Activated CD4-positive, alpha-beta T cell treated with anti-CD3 and anti-CD28 coated beads, Interleukin-2, amount 10 ng/mL, durations not matched to agents 24 days and 14 days (primary cell): ENCODE data around the gene GJC3. TPM values are rescaled to one million over a fixed set of nuclear protein-coding genes. Genes with fewer than 3 reads are reported as not detected.
A peak's percentile ranks its signal among the peaks of the same experiment; 100 is the strongest.
"Not testable (repeated sequence)": the region's sequence is repeated elsewhere in the genome, so short reads cannot be mapped to it uniquely, and the experiment has no call there.

Experiments used
- DNase-seq: peaks from one replicate; pipeline ENCODE4 v3.0.0; 2022
- H3K27ac Mint-ChIP-seq: one replicate; pipeline ENCODE4 v1.8.0; 2022; ENCODE audit warnings: mild to moderate bottlenecking, mixed read lengths
- H3K27me3 Mint-ChIP-seq: one replicate; pipeline ENCODE4 v1.8.0; 2022; ENCODE audit warnings: mixed read lengths
- H3K36me3 Mint-ChIP-seq: one replicate; pipeline ENCODE4 v1.8.0; 2022; ENCODE audit warnings: low read depth, mild to moderate bottlenecking, mixed read lengths
- H3K4me1 Mint-ChIP-seq: one replicate; pipeline ENCODE4 v1.8.0; 2021; ENCODE audit warnings: mixed read lengths
- H3K4me3 Mint-ChIP-seq: one replicate; pipeline ENCODE4 v1.8.0; 2022; ENCODE audit warnings: mild to moderate bottlenecking, moderate library complexity, mixed read lengths
- H3K9me3 Mint-ChIP-seq: one replicate; pipeline ENCODE4 v1.8.0; 2021; ENCODE audit warnings: mixed read lengths
- intact Hi-C: fragments of 100-400 bp; cut with micrococcal nuclease; formaldehyde crosslinking; loops from one replicate; pipeline ENCODE4 v1.15.1; 2023
- total RNA-seq: library from RNA; stranded (reverse); gene quantifications from 2 replicates; pipeline ENCODE4 v1.2.3, GENCODE V29; 2022

Gene GJC3
- total RNA-seq, 1 donor from 2014 or later = not detected

DNA sequence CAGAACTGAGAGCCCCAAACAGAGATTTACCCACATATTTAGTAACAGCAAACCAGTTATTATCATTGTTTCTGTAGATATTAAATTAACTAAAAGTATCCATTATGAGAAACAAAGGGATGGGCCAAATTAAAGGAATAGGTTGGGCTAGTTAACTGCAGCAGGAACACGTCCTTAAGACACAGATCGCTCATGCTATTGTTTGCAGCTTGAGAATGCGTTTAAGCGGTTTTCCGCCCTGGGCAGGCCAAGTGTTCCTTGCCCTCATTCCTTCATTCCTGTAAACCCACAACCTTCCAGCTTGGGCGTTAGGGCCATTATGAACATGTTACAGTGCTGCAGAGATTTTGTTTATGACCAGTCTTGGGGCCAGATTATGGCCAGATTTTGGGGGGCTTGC is 21.4 kb upstream of the GJC3 start:
- intact Hi-C loops, H3K9me3 Mint-ChIP-seq, DNase-seq, H3K27ac Mint-ChIP-seq, H3K36me3 Mint-ChIP-seq, H3K4me3 Mint-ChIP-seq, H3K4me1 Mint-ChIP-seq: not testable (repeated sequence)
- peaks cover 13% of the 10 kb centered on the region for H3K27me3 Mint-ChIP-seq

- H3K36me3 Mint-ChIP-seq = no peaks in the 10 kb centered on the region
- H3K27ac Mint-ChIP-seq = no peak overlapping the region
- H3K4me3 Mint-ChIP-seq = no peak overlapping the region
- DNase-seq = no peak
- intact Hi-C loops = loop anchor here (1.0 kb wide), 1 partner anchor 20 kb away; the partner anchor contains the start of gene GJC3
- H3K9me3 Mint-ChIP-seq = no peaks in the 10 kb centered on the region
- H3K27me3 Mint-ChIP-seq = peaks cover 9% of the 10 kb centered on the region
- H3K4me1 Mint-ChIP-seq = no peaks in the 10 kb centered on the region
Measured at GRCh38 chr7:99949645-99950228, 20.3 kb upstream of the GJC3 start.

GRCh38 chr7:99947608-99948007 is 18.2 kb upstream of the GJC3 start:
- intact Hi-C loops = no loop called here
- Mint-ChIP-seq H3K4me1 (peaks cover 4% of the 10 kb centered on the region), H3K9me3 (no peaks in the 10 kb centered on the region), H3K4me3 (no peak overlapping the region), H3K27me3 (peaks cover 14% of the 10 kb centered on the region), H3K36me3 (no peaks in the 10 kb centered on the region), H3K27ac (no peak overlapping the region)
- no peak for DNase-seq

DNA sequence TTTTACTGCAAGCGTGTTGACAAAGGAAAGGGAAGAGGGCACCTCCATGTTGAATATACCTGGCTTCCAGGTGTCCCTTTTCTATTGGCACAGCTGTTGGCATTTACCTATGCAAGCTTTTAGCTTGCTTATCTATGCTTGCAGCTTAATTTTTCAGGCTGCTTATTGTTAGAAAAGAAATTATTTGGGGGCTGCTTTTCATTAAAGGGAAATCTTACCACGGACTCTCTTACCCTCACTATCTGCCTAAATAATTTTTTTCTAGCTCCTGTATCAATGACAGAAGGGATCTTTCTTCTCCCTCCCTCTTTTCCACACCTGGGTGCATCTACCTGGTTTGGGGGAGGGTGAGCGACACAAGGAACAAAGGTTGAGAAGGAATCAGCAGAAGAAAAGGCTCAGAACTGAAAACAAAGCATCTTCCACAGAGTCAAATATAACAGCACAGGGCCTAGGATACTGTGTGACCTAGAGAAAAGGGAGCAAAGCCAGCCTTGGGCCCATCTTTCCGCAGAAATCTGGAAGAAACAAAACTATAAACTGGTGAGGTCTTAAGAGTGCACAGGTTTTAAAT is 15.2 kb upstream of the GJC3 start:
- H3K4me3 Mint-ChIP-seq = no peak overlapping the region
- peaks cover 15% of the 10 kb centered on the region for H3K27me3 Mint-ChIP-seq
- no peaks in the 10 kb centered on the region for H3K36me3 Mint-ChIP-seq
- H3K9me3 Mint-ChIP-seq = no peaks in the 10 kb centered on the region
- intact Hi-C loops = no loop called here
- H3K27ac Mint-ChIP-seq = no peak overlapping the region
- no peak for DNase-seq
- H3K4me1 Mint-ChIP-seq = peaks cover 4% of the 10 kb centered on the region

GRCh38 chr7:99943641-99944496 is 14.4 kb upstream of the GJC3 start:
- H3K4me1 Mint-ChIP-seq = peaks cover 4% of the 10 kb centered on the region
- H3K4me3 Mint-ChIP-seq = no peak overlapping the region
- peaks cover 5% of the 10 kb centered on the region for H3K9me3 Mint-ChIP-seq
- peaks cover 19% of the 10 kb centered on the region for H3K27me3 Mint-ChIP-seq
- DNase-seq = no peak
- H3K36me3 Mint-ChIP-seq = no peaks in the 10 kb centered on the region
- intact Hi-C loops = no loop called here
- no peak overlapping the region for H3K27ac Mint-ChIP-seq

DNA sequence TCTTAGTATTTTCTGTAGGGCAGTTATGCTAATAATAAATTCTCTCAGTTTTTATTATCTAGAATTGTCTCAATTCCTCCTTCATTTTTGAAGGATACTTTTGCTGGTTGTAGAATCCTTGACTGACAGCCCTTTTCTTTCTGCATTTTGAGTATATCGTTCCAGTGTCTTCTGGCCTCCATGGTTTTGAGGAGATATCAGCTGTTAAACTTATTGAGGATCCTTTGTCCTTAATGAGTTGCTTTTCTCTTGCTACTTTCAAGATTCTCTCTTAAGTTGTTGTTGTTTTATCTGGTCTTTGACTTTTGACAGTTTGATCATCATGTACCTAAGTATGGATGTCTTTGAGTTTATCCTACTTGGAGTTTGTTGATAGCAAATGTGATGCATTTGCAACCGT is 8.9 kb upstream of the GJC3 start:
- intact Hi-C loops = no loop called here
- no peak overlapping the region for H3K27ac Mint-ChIP-seq

DNA sequence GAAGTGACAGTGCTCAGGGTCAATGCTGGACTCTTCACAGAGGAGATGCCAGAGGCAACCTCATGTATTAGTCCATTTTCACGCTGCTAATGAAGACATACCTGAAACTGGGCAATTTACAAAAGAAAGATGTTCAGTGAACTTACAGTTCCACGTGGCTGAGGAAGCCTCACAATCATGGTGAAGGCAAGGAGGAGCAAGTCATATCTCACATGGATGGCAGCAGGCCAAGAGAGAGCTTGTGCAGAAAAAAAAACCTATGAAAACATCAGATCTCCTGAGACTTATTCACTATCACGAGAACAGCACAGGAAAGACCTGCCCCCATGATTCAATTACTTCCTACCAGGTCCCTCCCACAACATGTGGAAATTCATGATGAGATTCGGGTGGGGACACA is 5.6 kb upstream of the GJC3 start:
- DNase-seq, intact Hi-C loops: not testable (repeated sequence)

More for the DNA sequence above, 8.9 kb upstream of the GJC3 start:
- H3K27me3 Mint-ChIP-seq = peaks cover 19% of the 10 kb centered on the region
- peaks cover 7% of the 10 kb centered on the region for H3K4me1 Mint-ChIP-seq
- H3K36me3 Mint-ChIP-seq = no peaks in the 10 kb centered on the region
- no peak overlapping the region for H3K4me3 Mint-ChIP-seq
- H3K9me3 Mint-ChIP-seq = peaks cover 13% of the 10 kb centered on the region
- no peak for DNase-seq

DNA sequence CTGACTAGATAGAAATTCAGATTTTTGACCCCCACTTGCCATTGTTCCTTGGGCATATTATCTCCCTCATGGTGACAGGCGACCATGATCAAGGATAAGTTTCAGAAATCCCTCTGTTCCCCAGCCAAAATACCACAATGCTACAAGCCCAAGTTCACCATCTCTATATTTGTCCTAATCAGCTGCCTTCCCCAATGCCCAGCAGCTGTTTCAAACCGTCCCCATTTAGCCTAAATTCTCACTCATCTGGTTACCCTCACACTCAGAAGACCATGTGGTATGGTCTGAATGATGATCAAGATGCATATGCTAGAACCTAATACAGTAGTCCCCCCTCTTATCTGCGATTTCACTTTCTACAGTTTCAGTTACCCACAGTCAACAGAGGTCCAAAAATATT is 956 bp upstream of the GJC3 start:
- Mint-ChIP-seq H3K9me3 (no peaks in the 10 kb centered on the region), H3K27ac (no peak overlapping the region), H3K27me3 (peaks cover 30% of the 10 kb centered on the region), H3K4me3 (no peak overlapping the region), H3K36me3 (no peaks in the 10 kb centered on the region), H3K4me1 (peaks cover 22% of the 10 kb centered on the region)
- no peak for DNase-seq
- intact Hi-C loops = no loop called here

More for the DNA sequence above, 5.6 kb upstream of the GJC3 start:
- H3K4me3 Mint-ChIP-seq, H3K36me3 Mint-ChIP-seq, H3K4me1 Mint-ChIP-seq, H3K27ac Mint-ChIP-seq: not testable (repeated sequence)
- Mint-ChIP-seq H3K9me3 (peaks cover 13% of the 10 kb centered on the region), H3K27me3 (peaks cover 15% of the 10 kb centered on the region)

DNA sequence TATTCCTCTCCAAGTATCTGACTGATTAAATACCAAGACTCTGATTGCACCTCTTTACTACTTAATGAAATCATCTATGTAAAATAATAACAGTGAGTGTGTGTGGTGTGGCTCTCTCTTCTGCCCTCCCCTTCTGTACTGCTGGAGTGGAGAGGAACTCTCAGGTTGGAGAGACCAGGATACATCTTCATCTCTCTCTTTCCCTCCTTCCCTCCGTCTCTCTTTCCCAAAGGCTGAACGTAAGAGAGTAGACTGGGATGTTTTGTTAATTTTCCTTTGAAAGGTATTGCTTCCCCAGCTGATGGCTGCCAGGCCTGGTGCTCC is 272 bp upstream of the GJC3 start:
- DNase-seq = no peak
- Mint-ChIP-seq H3K4me1 (peaks cover 18% of the 10 kb centered on the region), H3K27ac (peak overlapping the region; percentile 16), H3K27me3 (peaks cover 32% of the 10 kb centered on the region), H3K9me3 (no peaks in the 10 kb centered on the region), H3K36me3 (no peaks in the 10 kb centered on the region), H3K4me3 (peak overlapping the region; percentile 76)
- intact Hi-C loops = loop anchor here (1.0 kb wide), 1 partner anchor 20 kb away; no protein-coding TSS in a partner anchor

DNA sequence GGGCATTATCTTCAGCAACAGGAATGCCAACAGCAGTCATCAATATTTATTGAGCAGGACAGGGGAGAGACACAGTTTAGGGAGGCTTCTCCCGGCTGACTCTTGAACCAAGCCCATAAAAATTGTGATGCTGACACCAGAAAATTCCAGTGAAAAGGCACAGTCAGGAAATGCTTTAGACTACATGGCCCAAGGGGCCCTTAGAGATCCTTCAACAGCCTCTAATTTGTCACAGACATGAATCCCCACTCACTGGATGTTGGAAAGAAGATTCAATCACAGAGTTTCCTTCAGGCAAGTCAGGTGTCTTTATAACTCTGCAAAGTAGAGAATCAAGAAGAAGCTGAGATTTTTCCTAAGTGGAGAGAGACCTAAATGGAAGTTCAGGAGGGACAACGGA is 1.2 kb downstream of the GJC3 start:
- H3K9me3 Mint-ChIP-seq = no peaks in the 10 kb centered on the region
- H3K4me3 Mint-ChIP-seq = peak overlapping the region; percentile 76
- no peaks in the 10 kb centered on the region for H3K36me3 Mint-ChIP-seq
- no peak for DNase-seq
- no peak overlapping the region for H3K27ac Mint-ChIP-seq
- peaks cover 18% of the 10 kb centered on the region for H3K4me1 Mint-ChIP-seq
- peaks cover 31% of the 10 kb centered on the region for H3K27me3 Mint-ChIP-seq
- intact Hi-C loops = no loop called here

DNA sequence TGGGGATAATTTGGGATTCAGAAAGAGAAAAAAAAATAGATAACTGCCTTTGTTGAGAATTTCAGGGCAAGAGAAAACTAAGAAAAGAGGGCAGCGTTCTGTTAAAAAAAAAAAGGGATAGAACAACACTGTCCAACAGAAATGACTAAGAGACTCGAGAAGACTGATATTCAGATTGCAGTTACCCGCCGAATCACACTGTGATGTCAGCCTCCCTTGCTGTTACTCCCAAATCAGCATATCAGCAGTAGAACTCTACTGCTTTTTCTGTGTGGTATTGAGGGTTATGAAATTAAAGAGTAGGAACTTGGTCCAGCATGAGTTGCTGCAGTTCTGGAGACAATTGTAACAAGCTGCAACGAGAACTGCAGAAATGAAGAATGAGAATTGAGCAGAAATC is 1.9 kb downstream of the GJC3 start:
- Mint-ChIP-seq H3K4me1 (peaks cover 18% of the 10 kb centered on the region), H3K36me3 (peaks cover 2% of the 10 kb centered on the region), H3K4me3 (no peak overlapping the region), H3K27me3 (peaks cover 31% of the 10 kb centered on the region), H3K9me3 (no peaks in the 10 kb centered on the region), H3K27ac (no peak overlapping the region)
- intact Hi-C loops = no loop called here
- no peak for DNase-seq

- Mint-ChIP-seq H3K4me1 (peaks cover 18% of the 10 kb centered on the region), H3K27me3 (peaks cover 31% of the 10 kb centered on the region), H3K4me3 (no peak overlapping the region), H3K9me3 (no peaks in the 10 kb centered on the region), H3K27ac (no peak overlapping the region), H3K36me3 (peaks cover 7% of the 10 kb centered on the region)
- intact Hi-C loops = no loop called here
- DNase-seq = no peak
Measured at GRCh38 chr7:99926321-99926720, 3.1 kb downstream of the GJC3 start.

DNA sequence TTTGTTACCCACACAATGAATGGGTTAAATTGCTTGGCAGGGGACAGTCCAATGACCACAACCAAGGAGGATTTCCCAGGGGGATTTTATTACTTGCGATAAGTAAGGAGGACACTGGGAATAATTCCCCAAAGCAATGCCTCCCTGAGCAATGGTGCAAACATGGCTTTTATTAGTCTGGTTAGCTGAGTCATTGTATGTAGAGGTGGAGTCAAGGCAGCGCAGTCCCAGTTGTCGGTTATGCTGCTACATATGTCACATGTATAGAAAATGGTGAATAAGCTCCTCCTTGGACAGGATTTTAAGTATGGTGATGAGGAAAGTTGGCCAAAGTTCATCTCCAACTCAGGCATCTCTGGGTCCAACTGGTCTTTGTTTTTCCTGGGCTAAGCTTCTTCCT is 6.2 kb downstream of the GJC3 start:
- H3K27me3 Mint-ChIP-seq = peaks cover 25% of the 10 kb centered on the region
- peaks cover 19% of the 10 kb centered on the region for H3K36me3 Mint-ChIP-seq
- DNase-seq = no peak
- peaks cover 9% of the 10 kb centered on the region for H3K4me1 Mint-ChIP-seq
- H3K27ac Mint-ChIP-seq = no peak overlapping the region
- no peaks in the 10 kb centered on the region for H3K9me3 Mint-ChIP-seq
- no peak overlapping the region for H3K4me3 Mint-ChIP-seq
- intact Hi-C loops = no loop called here

- intact Hi-C loops = no loop called here
- DNase-seq = no peak
- no peaks in the 10 kb centered on the region for H3K9me3 Mint-ChIP-seq
- peaks cover 39% of the 10 kb centered on the region for H3K36me3 Mint-ChIP-seq
- H3K4me1 Mint-ChIP-seq = peaks cover 33% of the 10 kb centered on the region
- peaks cover 4% of the 10 kb centered on the region for H3K27me3 Mint-ChIP-seq
- H3K4me3 Mint-ChIP-seq = peak overlapping the region; percentile 95
- H3K27ac Mint-ChIP-seq = peak overlapping the region; percentile 92
Measured at GRCh38 chr7:99920149-99920548, 9.3 kb downstream of the GJC3 start.
